HepG2 (cell line): ENCODE measurements around the gene CNNM3. TPM values are rescaled to one million over a fixed set of nuclear protein-coding genes. Genes with fewer than 3 reads are reported as not detected.
A peak's percentile ranks its signal among the peaks of the same experiment; 100 is the strongest.

Source experiments
- ATAD3A ChIP-seq: sonication (generic); formaldehyde crosslinking; IDR thresholded peaks from 2 replicates; pipeline ENCODE4 v1.4.0; 2020; ENCODE audit warnings: missing genetic modification reagents
- ATM ChIP-seq: fragments of 450-650 bp; IDR thresholded peaks from 2 replicates; pipeline ENCODE4 v1.7.1; 2017; ENCODE audit warnings: mild to moderate bottlenecking, borderline replicate concordance
- CENPX ChIP-seq: sonication (generic); formaldehyde crosslinking; IDR thresholded peaks from 2 replicates; pipeline ENCODE4 v1.9.0; 2021; ENCODE audit warnings: mild to moderate bottlenecking, missing genetic modification reagents, moderate library complexity
- FLYWCH1 ChIP-seq: sonication (generic); formaldehyde crosslinking; IDR thresholded peaks from 2 replicates; pipeline ENCODE4 v1.8.1; 2023; ENCODE audit warnings: mild to moderate bottlenecking, missing genetic modification reagents
- GATA4 ChIP-seq: sonication (generic); IDR thresholded peaks from 2 replicates; pipeline ENCODE4 v1.6.1; 2016; ENCODE audit warnings: antibody characterized with exemption, low read depth, borderline replicate concordance
- KDM2A ChIP-seq: sonication (generic); formaldehyde crosslinking; IDR thresholded peaks from 2 replicates; pipeline ENCODE4 v1.4.0; 2020; ENCODE audit warnings: low read depth, missing genetic modification reagents, borderline replicate concordance
- NAIF1 ChIP-seq: sonication (generic); formaldehyde crosslinking; IDR thresholded peaks from 2 replicates; pipeline ENCODE4 v1.5.0; 2020; ENCODE audit warnings: mild to moderate bottlenecking, missing genetic modification reagents, borderline replicate concordance
- NR2C2 ChIP-seq: sonication (generic); formaldehyde crosslinking; IDR thresholded peaks from 2 replicates; pipeline ENCODE4 v1.4.0; 2020; ENCODE audit warnings: missing genetic modification reagents, mild to moderate bottlenecking, moderate library complexity, borderline replicate concordance
- PHB2 ChIP-seq: fragments of 450-650 bp; IDR thresholded peaks from 2 replicates; pipeline ENCODE4 v1.6.1; 2018; ENCODE audit not compliant: partially characterized antibody
- PHF5A ChIP-seq: IDR thresholded peaks from one replicate; pipeline ENCODE4 v1.6.1; 2018; ENCODE audit warnings: low read depth, missing genetic modification reagents; ENCODE audit not compliant: unreplicated experiment
- STAT5B ChIP-seq: sonication (generic); formaldehyde crosslinking; IDR thresholded peaks from 2 replicates; pipeline ENCODE4 v1.4.0; 2020; ENCODE audit warnings: missing genetic modification reagents
- TCF12 ChIP-seq, 2 experiments: fragments of 450-650 bp in 1 of 2; sonication (generic) in 1 of 2; formaldehyde crosslinking in 1 of 2; IDR thresholded peaks; 2 replicates each; pipeline versions ENCODE4 v1.6.1 to v1.8.0; 2017 to 2022; ENCODE audit warnings: antibody characterized with exemption in 1 of 2, mild to moderate bottlenecking in 1 of 2, missing genetic modification reagents in 1 of 2, moderate library complexity in 1 of 2
- TMF1 ChIP-seq: sonication (generic); formaldehyde crosslinking; IDR thresholded peaks from 2 replicates; pipeline ENCODE4 v1.8.1; 2022; ENCODE audit warnings: low read depth, missing genetic modification reagents
- ZFP1 ChIP-seq: IDR thresholded peaks from 2 replicates; pipeline ENCODE4 v1.6.1; 2016
- ZKSCAN1 ChIP-seq: fragments of 150-350 bp; IDR thresholded peaks from 2 replicates; pipeline ENCODE4 v1.6.1; 2014; ENCODE audit warnings: low read length
- ZNF3 ChIP-seq: IDR thresholded peaks from 2 replicates; pipeline ENCODE4 v1.7.0; 2017; ENCODE audit warnings: inconsistent platforms
- ZNF432 ChIP-seq: sonication (generic); formaldehyde crosslinking; IDR thresholded peaks from 2 replicates; pipeline ENCODE4 v1.5.0; 2020; ENCODE audit warnings: missing genetic modification reagents, mild to moderate bottlenecking, borderline replicate concordance
- ZNF547 ChIP-seq: sonication (generic); formaldehyde crosslinking; IDR thresholded peaks from 2 replicates; pipeline ENCODE4 v1.5.1; 2020; ENCODE audit warnings: mild to moderate bottlenecking, missing genetic modification reagents
- ZNF660 ChIP-seq: sonication (generic); formaldehyde crosslinking; IDR thresholded peaks from 2 replicates; pipeline ENCODE4 v1.5.1; 2020; ENCODE audit warnings: mild to moderate bottlenecking, low read depth, missing genetic modification reagents, borderline replicate concordance
- ZNF776 ChIP-seq: sonication (generic); formaldehyde crosslinking; IDR thresholded peaks from 2 replicates; pipeline ENCODE4 v1.4.0; 2020; ENCODE audit warnings: mild to moderate bottlenecking, missing genetic modification reagents
- ZSCAN22 ChIP-seq: sonication (generic); formaldehyde crosslinking; IDR thresholded peaks from 2 replicates; pipeline ENCODE4 v1.4.0; 2020; ENCODE audit warnings: mild to moderate bottlenecking, missing genetic modification reagents
- polyA plus RNA-seq, 8 experiments: library from polyadenylated mRNA; depleted of rRNA in 3 of 8; stranded (reverse) in 7 of 8; unstranded in 1 of 8; fragments of >200 nt; fragmentation: Illumina TruSeq in 4 of 8; extraction: Trizol in 4 of 8; gene quantifications; 2 replicates each; pipeline versions ENCODE4 v1.2.1 to v1.2.3, GENCODE V29; 2011 to 2016; ENCODE audit warnings: low read depth in 4 of 8, missing spikeins in 1 of 8, mixed read lengths in 1 of 8; ENCODE audit not compliant: insufficient read depth in 1 of 8
- total RNA-seq, 5 experiments: library from RNA; depleted of rRNA; stranded (reverse); fragments of >200 nt; fragmentation: Illumina TruSeq; extraction: Trizol; gene quantifications; 2 replicates each; pipeline ENCODE4 v1.2.3, GENCODE V29; 2016; ENCODE audit warnings: low read depth in 1 of 5
- TF ChIP-seq, protein P1 (sequence below): sonication (generic); formaldehyde crosslinking; IDR thresholded peaks from 2 replicates; pipeline ENCODE4 v1.4.0; 2020; ENCODE audit warnings: missing genetic modification reagents; ENCODE audit errors: not compliant biosample characterization
- TF ChIP-seq, protein P2 (sequence below): sonication (generic); formaldehyde crosslinking; IDR thresholded peaks from 2 replicates; pipeline ENCODE4 v1.5.1; 2020; ENCODE audit warnings: missing genetic modification reagents, mild to moderate bottlenecking, borderline replicate concordance
- TF ChIP-seq, protein P3 (sequence below): sonication (generic); formaldehyde crosslinking; IDR thresholded peaks from 2 replicates; pipeline ENCODE4 v1.4.0; 2020; ENCODE audit warnings: missing genetic modification reagents
- TF ChIP-seq, protein P4 (sequence below): sonication (generic); formaldehyde crosslinking; IDR thresholded peaks from 2 replicates; pipeline ENCODE4 v1.8.1; 2023; ENCODE audit warnings: mild to moderate bottlenecking, inconsistent platforms, moderate library complexity, missing genetic modification reagents, borderline replicate concordance
- TF ChIP-seq, protein P5 (sequence below): sonication (generic); formaldehyde crosslinking; IDR thresholded peaks from 2 replicates; pipeline ENCODE4 v1.4.0; 2020; ENCODE audit warnings: missing genetic modification reagents

CNNM3 gene
- total and polyA plus RNA-seq, 2 of the 13 experiments (the other 11 are each of a cell fraction or from before 2014, with no cell fraction given), result 21.2 to 27.9 TPM

DNA sequence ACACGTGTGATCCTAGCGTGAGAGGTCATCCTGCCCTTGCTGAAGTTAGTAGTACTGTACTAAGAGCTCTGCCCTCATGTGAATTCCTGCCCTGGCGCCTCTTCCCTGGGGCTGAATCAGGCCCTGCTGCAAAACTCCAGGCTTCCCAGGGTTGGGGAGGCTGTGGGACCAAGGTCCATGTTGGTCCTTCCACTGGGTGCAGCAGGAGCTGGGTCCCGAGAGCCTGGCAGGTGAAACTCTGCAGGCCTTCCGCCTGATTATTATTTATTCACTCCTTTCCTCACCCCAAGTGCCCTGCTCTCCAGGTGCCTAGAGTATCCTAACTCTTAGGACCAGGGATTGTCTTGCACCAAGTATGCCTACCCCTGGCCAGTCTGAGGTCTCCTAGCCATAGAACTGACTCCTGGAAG, 5.3 kb upstream of the CNNM3 start (continued):
- TF ChIP-seq NAIF1 (CRISPR knock-in tag) (no peak), ZNF432 (CRISPR knock-in tag) (0 out of 2 replicates have a peak, but pooled peaks have one; percentile 42), KDM2A (CRISPR knock-in tag) (0 out of 2 replicates have a peak, but pooled peaks have one; percentile 47), CENPX (CRISPR knock-in tag) (no peak), NR2C2 (CRISPR knock-in tag) (0 out of 2 replicates have a peak, but pooled peaks have one; percentile 26), PHF5A (CRISPR knock-in tag) (no peak), GATA4 (no peak), ZSCAN22 (no peak), TMF1 (no peak), FLYWCH1 (CRISPR knock-in tag) (no peak), ZNF547 (CRISPR knock-in tag) (0 out of 2 replicates have a peak, but pooled peaks have one; percentile 52), ZFP1 (CRISPR knock-in tag) (no peak), STAT5B (CRISPR knock-in tag) (no peak), ZKSCAN1 (no peak; the same call in 1 of the 2 replicates), PHB2 (no peak), ATAD3A (CRISPR knock-in tag) (no peak), ATM (no peak), ZNF3 (CRISPR knock-in tag) (no peak), ZNF660 (CRISPR knock-in tag) (no peak), TCF12 (IDR thresholded peaks at IDR 0.05) (no peak), TCF12 (CRISPR knock-in tag; IDR thresholded peaks at IDR 0.05) (no peak), ZNF776 (CRISPR knock-in tag) (no peak)
- TF ChIP-seq, protein P1, sequence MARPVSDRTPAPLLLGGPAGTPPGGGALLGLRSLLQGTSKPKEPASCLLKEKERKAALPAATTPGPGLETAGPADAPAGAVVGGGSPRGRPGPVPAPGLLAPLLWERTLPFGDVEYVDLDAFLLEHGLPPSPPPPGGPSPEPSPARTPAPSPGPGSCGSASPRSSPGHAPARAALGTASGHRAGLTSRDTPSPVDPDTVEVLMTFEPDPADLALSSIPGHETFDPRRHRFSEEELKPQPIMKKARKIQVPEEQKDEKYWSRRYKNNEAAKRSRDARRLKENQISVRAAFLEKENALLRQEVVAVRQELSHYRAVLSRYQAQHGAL (CRISPR knock-in tag), result no peak
- TF ChIP-seq, protein P2, sequence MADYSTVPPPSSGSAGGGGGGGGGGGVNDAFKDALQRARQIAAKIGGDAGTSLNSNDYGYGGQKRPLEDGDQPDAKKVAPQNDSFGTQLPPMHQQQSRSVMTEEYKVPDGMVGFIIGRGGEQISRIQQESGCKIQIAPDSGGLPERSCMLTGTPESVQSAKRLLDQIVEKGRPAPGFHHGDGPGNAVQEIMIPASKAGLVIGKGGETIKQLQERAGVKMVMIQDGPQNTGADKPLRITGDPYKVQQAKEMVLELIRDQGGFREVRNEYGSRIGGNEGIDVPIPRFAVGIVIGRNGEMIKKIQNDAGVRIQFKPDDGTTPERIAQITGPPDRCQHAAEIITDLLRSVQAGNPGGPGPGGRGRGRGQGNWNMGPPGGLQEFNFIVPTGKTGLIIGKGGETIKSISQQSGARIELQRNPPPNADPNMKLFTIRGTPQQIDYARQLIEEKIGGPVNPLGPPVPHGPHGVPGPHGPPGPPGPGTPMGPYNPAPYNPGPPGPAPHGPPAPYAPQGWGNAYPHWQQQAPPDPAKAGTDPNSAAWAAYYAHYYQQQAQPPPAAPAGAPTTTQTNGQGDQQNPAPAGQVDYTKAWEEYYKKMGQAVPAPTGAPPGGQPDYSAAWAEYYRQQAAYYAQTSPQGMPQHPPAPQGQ (CRISPR knock-in tag), result no peak
- TF ChIP-seq, protein P3, sequence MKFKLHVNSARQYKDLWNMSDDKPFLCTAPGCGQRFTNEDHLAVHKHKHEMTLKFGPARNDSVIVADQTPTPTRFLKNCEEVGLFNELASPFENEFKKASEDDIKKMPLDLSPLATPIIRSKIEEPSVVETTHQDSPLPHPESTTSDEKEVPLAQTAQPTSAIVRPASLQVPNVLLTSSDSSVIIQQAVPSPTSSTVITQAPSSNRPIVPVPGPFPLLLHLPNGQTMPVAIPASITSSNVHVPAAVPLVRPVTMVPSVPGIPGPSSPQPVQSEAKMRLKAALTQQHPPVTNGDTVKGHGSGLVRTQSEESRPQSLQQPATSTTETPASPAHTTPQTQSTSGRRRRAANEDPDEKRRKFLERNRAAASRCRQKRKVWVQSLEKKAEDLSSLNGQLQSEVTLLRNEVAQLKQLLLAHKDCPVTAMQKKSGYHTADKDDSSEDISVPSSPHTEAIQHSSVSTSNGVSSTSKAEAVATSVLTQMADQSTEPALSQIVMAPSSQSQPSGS, result no peak
- TF ChIP-seq, protein P4, sequence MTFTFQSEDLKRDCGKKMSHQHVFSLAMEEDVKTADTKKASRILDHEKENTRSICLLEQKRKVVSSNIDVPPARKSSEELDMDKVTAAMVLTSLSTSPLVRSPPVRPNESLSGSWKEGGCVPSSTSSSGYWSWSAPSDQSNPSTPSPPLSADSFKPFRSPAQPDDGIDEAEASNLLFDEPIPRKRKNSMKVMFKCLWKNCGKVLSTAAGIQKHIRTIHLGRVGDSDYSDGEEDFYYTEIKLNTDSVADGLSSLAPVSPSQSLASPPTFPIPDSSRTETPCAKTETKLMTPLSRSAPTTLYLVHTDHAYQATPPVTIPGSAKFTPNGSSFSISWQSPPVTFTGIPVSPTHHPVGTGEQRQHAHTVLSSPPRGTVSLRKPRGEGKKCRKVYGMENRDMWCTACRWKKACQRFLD (CRISPR knock-in tag), result no peak
- TF ChIP-seq, protein P5, sequence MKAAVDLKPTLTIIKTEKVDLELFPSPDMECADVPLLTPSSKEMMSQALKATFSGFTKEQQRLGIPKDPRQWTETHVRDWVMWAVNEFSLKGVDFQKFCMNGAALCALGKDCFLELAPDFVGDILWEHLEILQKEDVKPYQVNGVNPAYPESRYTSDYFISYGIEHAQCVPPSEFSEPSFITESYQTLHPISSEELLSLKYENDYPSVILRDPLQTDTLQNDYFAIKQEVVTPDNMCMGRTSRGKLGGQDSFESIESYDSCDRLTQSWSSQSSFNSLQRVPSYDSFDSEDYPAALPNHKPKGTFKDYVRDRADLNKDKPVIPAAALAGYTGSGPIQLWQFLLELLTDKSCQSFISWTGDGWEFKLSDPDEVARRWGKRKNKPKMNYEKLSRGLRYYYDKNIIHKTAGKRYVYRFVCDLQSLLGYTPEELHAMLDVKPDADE, result no peak
